ENCODE measurements around the gene SYNPR. TPM values are rescaled to one million over a fixed set of nuclear protein-coding genes. Genes with fewer than 3 reads are reported as not detected.

SYNPR gene
- total RNA-seq, 2 experiments from 2014 or later, result not detected

GRCh38 chr3:63344661-63345060 lies 66.6 kb downstream of the SYNPR start:
- no peak for TF ChIP-seq CTCF (conservative IDR thresholded peaks at IDR 0.05; ENCODE audit: low read length)
- no peak for TF ChIP-seq EZH2phosphoT487 (IDR thresholded peaks at IDR 0.05; ENCODE audit: borderline replicate concordance, low read depth, low read length)
- BruUV-seq (replicated peaks), result no TSS peak

GRCh38 chr3:63349583-63350573 lies 71.8 kb downstream of the SYNPR start:
- BruUV-seq (replicated peaks), result no TSS peak
- Histone ChIP-seq H3K9me3 (ENCODE audit: low read length) (no peaks in the 10 kb centered on the region), H3K27ac (ENCODE audit: low read depth, low read length, poor library complexity, severe bottlenecking) (no peak overlapping the region), H4K20me1 (ENCODE audit: insufficient read depth, low read length) (0 out of 2 replicates have a peak, but pooled peaks cover 4% of the 10 kb centered on the region), H3K79me2 (ENCODE audit: insufficient read depth, low read depth, low read length) (no peaks in the 10 kb centered on the region), H2AFZ (ENCODE audit: low read length) (no peak overlapping the region), H3K4me2 (ENCODE audit: low read length) (no peak overlapping the region), H3K9me2 (ENCODE audit: insufficient read depth, low read length) (no peaks in the 10 kb centered on the region), H3K4me3 (ENCODE audit: low read depth, low read length, poor library complexity, severe bottlenecking) (no peak overlapping the region), H3K4me1 (ENCODE audit: insufficient read depth, low read length, poor library complexity, severe bottlenecking) (no peaks in the 10 kb centered on the region), H3K36me3 (ENCODE audit: insufficient read depth, low read length) (no peaks in the 10 kb centered on the region)
- peak; percentile 96 for TF ChIP-seq CTCF (conservative IDR thresholded peaks at IDR 0.05; ENCODE audit: low read length)
- TF ChIP-seq EZH2phosphoT487 (IDR thresholded peaks at IDR 0.05; ENCODE audit: borderline replicate concordance, low read depth, low read length), result no peak
- peak; percentile 67 for DNase-seq (ENCODE audit: low spot score)
- ChIA-PET CTCF (ENCODE audit: unreplicated experiment) (no interaction called here), POLR2A (interaction anchor here (1.1 kb wide), 1 partner anchor 473 kb away, joined by 3 read pairs; no protein-coding TSS in a partner anchor)
- intact Hi-C loops (cut with micrococcal nuclease; ENCODE audit: unreplicated experiment), result loop anchor here (1.0 kb wide), 1 partner anchor 468 kb away; no protein-coding TSS in a partner anchor

More at GRCh38 chr3:63344661-63345060, 66.6 kb downstream of the SYNPR start:
- intact Hi-C loops (cut with micrococcal nuclease; ENCODE audit: unreplicated experiment), result no loop called here
- ChIA-PET CTCF (ENCODE audit: unreplicated experiment) (no interaction called here), POLR2A (no interaction called here)
- no peaks in the 10 kb centered on the region for H3K36me3 ChIP-seq (ENCODE audit: insufficient read depth, low read length)
- H3K9me3 ChIP-seq (ENCODE audit: low read length), result no peaks in the 10 kb centered on the region
- no peaks in the 10 kb centered on the region for H3K79me2 ChIP-seq (ENCODE audit: insufficient read depth, low read depth, low read length)
- H3K4me1 ChIP-seq (ENCODE audit: insufficient read depth, low read length, poor library complexity, severe bottlenecking), result no peaks in the 10 kb centered on the region
- no peaks in the 10 kb centered on the region for H3K9me2 ChIP-seq (ENCODE audit: insufficient read depth, low read length)
- DNase-seq (ENCODE audit: low spot score), result no peak
- no peak overlapping the region for H3K27ac ChIP-seq (ENCODE audit: low read depth, low read length, poor library complexity, severe bottlenecking)
- no peaks in the 10 kb centered on the region for H4K20me1 ChIP-seq (ENCODE audit: insufficient read depth, low read length)
- H2AFZ ChIP-seq (ENCODE audit: low read length), result no peak overlapping the region
- no peak overlapping the region for H3K4me2 ChIP-seq (ENCODE audit: low read length)
- H3K4me3 ChIP-seq (ENCODE audit: low read depth, low read length, poor library complexity, severe bottlenecking), result no peak overlapping the region

Measured in OCI-LY7 (cell line).